ENCODE results near the gene ACKR4. TPM values are rescaled to one million over a fixed set of nuclear protein-coding genes. Genes with fewer than 3 reads are reported as not detected.

The ACKR4 gene
- polyA plus RNA-seq, 1 of the 3 experiments (the other 2 are of a cell fraction): 0.10 TPM

- Histone ChIP-seq H4K20me1 (ENCODE audit: insufficient read depth) (no peaks in the 10 kb centered on the region), H3K4me1 (ENCODE audit: control insufficient read depth in 1 of 2, insufficient read depth in 2 of 2, low read depth in 1 of 2, low read length in 1 of 2) (peaks cover 4 to 34% of the 10 kb centered on the region in 2 experiments; a peak in 3 of 4 replicates), H3K36me3 (replicated peaks in 1 of 2; ENCODE audit: control insufficient read depth in 1 of 2, insufficient read depth in 2 of 2, low read length in 1 of 2) (peaks cover 7 to 17% of the 10 kb centered on the region in 2 experiments), H3K9me3 (no peaks in the 10 kb centered on the region), H3K9me2 (no peaks in the 10 kb centered on the region), H3K27me3 (ENCODE audit: insufficient read depth) (no peaks in the 10 kb centered on the region), H3K9ac (no peak overlapping the region), H2AFZ (ENCODE audit: low read depth) (no peak overlapping the region), H3K4me3 (ENCODE audit: low read depth in 2 of 2, low read length in 1 of 2) (no peak overlapping the region), H3K27ac (ENCODE audit: low read depth in 2 of 2, low read length in 1 of 2) (peak overlapping the region; percentile 76 to 92; a peak in 3 of 4 replicates), H3K79me2 (ENCODE audit: insufficient read depth) (no peaks in the 10 kb centered on the region), H3K4me2 (peak overlapping the region; percentile 48), H3F3A (replicated peaks; ENCODE audit: insufficient read depth) (peaks cover 40% of the 10 kb centered on the region)
- CTCF ChIA-PET: interaction anchor here (1.3 kb wide), 1 partner anchor 59 kb away, joined by 3 read pairs; no protein-coding TSS in a partner anchor
- POLR2A ChIA-PET: no interaction called here
- TF ChIP-seq FOSL2 (IDR thresholded peaks at IDR 0.05; ENCODE audit: borderline replicate concordance, low read depth) (0 out of 2 replicates have a peak, but pooled peaks have one; percentile 10), PBX3 (IDR thresholded peaks at IDR 0.05) (0 out of 2 replicates have a peak, but pooled peaks have one; percentile 30), SIN3A (IDR thresholded peaks at IDR 0.05; ENCODE audit: borderline replicate concordance, low read depth, low read length) (no peak)
- TF ChIP-seq, protein P1, sequence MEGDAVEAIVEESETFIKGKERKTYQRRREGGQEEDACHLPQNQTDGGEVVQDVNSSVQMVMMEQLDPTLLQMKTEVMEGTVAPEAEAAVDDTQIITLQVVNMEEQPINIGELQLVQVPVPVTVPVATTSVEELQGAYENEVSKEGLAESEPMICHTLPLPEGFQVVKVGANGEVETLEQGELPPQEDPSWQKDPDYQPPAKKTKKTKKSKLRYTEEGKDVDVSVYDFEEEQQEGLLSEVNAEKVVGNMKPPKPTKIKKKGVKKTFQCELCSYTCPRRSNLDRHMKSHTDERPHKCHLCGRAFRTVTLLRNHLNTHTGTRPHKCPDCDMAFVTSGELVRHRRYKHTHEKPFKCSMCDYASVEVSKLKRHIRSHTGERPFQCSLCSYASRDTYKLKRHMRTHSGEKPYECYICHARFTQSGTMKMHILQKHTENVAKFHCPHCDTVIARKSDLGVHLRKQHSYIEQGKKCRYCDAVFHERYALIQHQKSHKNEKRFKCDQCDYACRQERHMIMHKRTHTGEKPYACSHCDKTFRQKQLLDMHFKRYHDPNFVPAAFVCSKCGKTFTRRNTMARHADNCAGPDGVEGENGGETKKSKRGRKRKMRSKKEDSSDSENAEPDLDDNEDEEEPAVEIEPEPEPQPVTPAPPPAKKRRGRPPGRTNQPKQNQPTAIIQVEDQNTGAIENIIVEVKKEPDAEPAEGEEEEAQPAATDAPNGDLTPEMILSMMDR (IDR thresholded peaks at IDR 0.05): no peak
- DNase-seq: no peak
Measured at GRCh38 chr3:132595014-132595413, 2.1 kb upstream of the ACKR4 start.

GRCh38 chr3:132596326-132596725, 744 bp upstream of the ACKR4 start:
- Histone ChIP-seq H3K79me2 (ENCODE audit: insufficient read depth) (no peaks in the 10 kb centered on the region), H3K9me2 (no peaks in the 10 kb centered on the region), H4K20me1 (ENCODE audit: insufficient read depth) (no peaks in the 10 kb centered on the region), H3K9ac (no peak overlapping the region), H2AFZ (ENCODE audit: low read depth) (no peak overlapping the region), H3K9me3 (no peaks in the 10 kb centered on the region), H3K27me3 (ENCODE audit: insufficient read depth) (no peaks in the 10 kb centered on the region), H3K4me2 (no peak overlapping the region), H3F3A (replicated peaks; ENCODE audit: insufficient read depth) (peaks cover 40% of the 10 kb centered on the region), H3K4me3 (ENCODE audit: low read depth in 2 of 2, low read length in 1 of 2) (no peak overlapping the region), H3K4me1 (ENCODE audit: control insufficient read depth in 1 of 2, insufficient read depth in 2 of 2, low read depth in 1 of 2, low read length in 1 of 2) (peaks cover 4 to 34% of the 10 kb centered on the region in 2 experiments; a peak in 3 of 4 replicates), H3K27ac (ENCODE audit: low read depth in 2 of 2, low read length in 1 of 2) (no peak overlapping the region), H3K36me3 (replicated peaks in 1 of 2; ENCODE audit: control insufficient read depth in 1 of 2, insufficient read depth in 2 of 2, low read length in 1 of 2) (peaks cover 7 to 13% of the 10 kb centered on the region in 2 experiments)
- ChIA-PET POLR2A (no interaction called here), CTCF (no interaction called here)
- no peak for DNase-seq
- TF ChIP-seq, protein P2, sequence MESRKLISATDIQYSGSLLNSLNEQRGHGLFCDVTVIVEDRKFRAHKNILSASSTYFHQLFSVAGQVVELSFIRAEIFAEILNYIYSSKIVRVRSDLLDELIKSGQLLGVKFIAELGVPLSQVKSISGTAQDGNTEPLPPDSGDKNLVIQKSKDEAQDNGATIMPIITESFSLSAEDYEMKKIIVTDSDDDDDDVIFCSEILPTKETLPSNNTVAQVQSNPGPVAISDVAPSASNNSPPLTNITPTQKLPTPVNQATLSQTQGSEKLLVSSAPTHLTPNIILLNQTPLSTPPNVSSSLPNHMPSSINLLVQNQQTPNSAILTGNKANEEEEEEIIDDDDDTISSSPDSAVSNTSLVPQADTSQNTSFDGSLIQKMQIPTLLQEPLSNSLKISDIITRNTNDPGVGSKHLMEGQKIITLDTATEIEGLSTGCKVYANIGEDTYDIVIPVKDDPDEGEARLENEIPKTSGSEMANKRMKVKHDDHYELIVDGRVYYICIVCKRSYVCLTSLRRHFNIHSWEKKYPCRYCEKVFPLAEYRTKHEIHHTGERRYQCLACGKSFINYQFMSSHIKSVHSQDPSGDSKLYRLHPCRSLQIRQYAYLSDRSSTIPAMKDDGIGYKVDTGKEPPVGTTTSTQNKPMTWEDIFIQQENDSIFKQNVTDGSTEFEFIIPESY (IDR thresholded peaks at IDR 0.05; ENCODE audit: borderline replicate concordance, low read depth): no peak
- TF ChIP-seq, protein P3, sequence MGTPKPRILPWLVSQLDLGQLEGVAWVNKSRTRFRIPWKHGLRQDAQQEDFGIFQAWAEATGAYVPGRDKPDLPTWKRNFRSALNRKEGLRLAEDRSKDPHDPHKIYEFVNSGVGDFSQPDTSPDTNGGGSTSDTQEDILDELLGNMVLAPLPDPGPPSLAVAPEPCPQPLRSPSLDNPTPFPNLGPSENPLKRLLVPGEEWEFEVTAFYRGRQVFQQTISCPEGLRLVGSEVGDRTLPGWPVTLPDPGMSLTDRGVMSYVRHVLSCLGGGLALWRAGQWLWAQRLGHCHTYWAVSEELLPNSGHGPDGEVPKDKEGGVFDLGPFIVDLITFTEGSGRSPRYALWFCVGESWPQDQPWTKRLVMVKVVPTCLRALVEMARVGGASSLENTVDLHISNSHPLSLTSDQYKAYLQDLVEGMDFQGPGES (IDR thresholded peaks at IDR 0.05; ENCODE audit: low read depth, low read length): no peak
- TF ChIP-seq ELF1 (IDR thresholded peaks at IDR 0.05) (no peak), FOSL2 (IDR thresholded peaks at IDR 0.05; ENCODE audit: borderline replicate concordance, low read depth) (no peak)
